AG09309 (cell line): ENCODE data around the gene ETNPPL.

Source experiments
- DNase-seq: peaks from one replicate; pipeline ENCODE4 v3.0.0-alpha.2; 2010; ENCODE audit warnings: low read depth
- H3K4me3 ChIP-seq: 2 replicates; pipeline ENCODE4 v1.5.1; 2011; ENCODE audit warnings: mild to moderate bottlenecking, low read depth, low read length, moderate library complexity; ENCODE audit not compliant: control insufficient read depth
- CTCF ChIP-seq: IDR thresholded peaks from 2 replicates; pipeline ENCODE4 v1.5.1; 2011; ENCODE audit warnings: mild to moderate bottlenecking, low read depth, low read length, inconsistent platforms; ENCODE audit not compliant: insufficient read depth, control insufficient read depth; ENCODE audit errors: missing control alignments

ETNPPL gene

GRCh38 chr4:108795733-108796132 lies 32.9 kb upstream of the ETNPPL start:
- no peak overlapping the region for H3K4me3 ChIP-seq
- no peak for DNase-seq
- TF ChIP-seq CTCF, result no peak

GRCh38 chr4:108794136-108794535 lies 31.3 kb upstream of the ETNPPL start:
- no peak for TF ChIP-seq CTCF
- no peak for DNase-seq
- H3K4me3 ChIP-seq, result no peak overlapping the region

GRCh38 chr4:108793415-108793814 lies 30.6 kb upstream of the ETNPPL start:
- no peak for TF ChIP-seq CTCF
- H3K4me3 ChIP-seq, result no peak overlapping the region
- no peak for DNase-seq

- DNase-seq, result no peak
- no peak for TF ChIP-seq CTCF
- H3K4me3 ChIP-seq, result no peak overlapping the region
These were observed 25.9 kb upstream of the ETNPPL start for GRCh38 chr4:108788731-108789130.

GRCh38 chr4:108787724-108788123 lies 24.9 kb upstream of the ETNPPL start:
- H3K4me3 ChIP-seq, result no peak overlapping the region
- no peak for TF ChIP-seq CTCF
- DNase-seq, result no peak

- TF ChIP-seq CTCF, result no peak
- H3K4me3 ChIP-seq, result no peak overlapping the region
- no peak for DNase-seq
These were observed 24.3 kb upstream of the ETNPPL start for GRCh38 chr4:108787106-108787505.

GRCh38 chr4:108786351-108786750 lies 23.5 kb upstream of the ETNPPL start:
- TF ChIP-seq CTCF, result no peak

More at GRCh38 chr4:108786351-108786750, 23.5 kb upstream of the ETNPPL start:
- DNase-seq, result no peak
- H3K4me3 ChIP-seq, result no peak overlapping the region
